IPS DF 6.9 (cell line): ENCODE results near the gene RSBN1L.

ENCODE experiments used
- DNase-seq: peaks from one replicate; pipeline ENCODE4 v3.0.0-alpha.2; 2013; ENCODE audit warnings: low read depth, low spot score
- H3K27ac ChIP-seq: one replicate; pipeline ENCODE4 v1.5.1; 2013; ENCODE audit warnings: low read length, control low read depth
- H3K27me3 ChIP-seq: 2 replicates; pipeline ENCODE4 v1.6.1; 2013; ENCODE audit warnings: mild to moderate bottlenecking, low read length; ENCODE audit not compliant: control insufficient read depth, insufficient read depth
- H3K36me3 ChIP-seq: 2 replicates; pipeline ENCODE4 v1.6.1; 2013; ENCODE audit warnings: low read length; ENCODE audit not compliant: control insufficient read depth, insufficient read depth
- H3K4me1 ChIP-seq: 2 replicates; pipeline ENCODE4 v1.6.1; 2013; ENCODE audit warnings: low read length; ENCODE audit not compliant: control insufficient read depth, insufficient read depth
- H3K4me3 ChIP-seq: 2 replicates; pipeline ENCODE4 v1.5.1; 2013; ENCODE audit warnings: mild to moderate bottlenecking, low read length
- H3K9me3 ChIP-seq: 2 replicates; pipeline ENCODE4 v1.6.1; 2013; ENCODE audit warnings: low read length, inconsistent platforms; ENCODE audit not compliant: control insufficient read depth, insufficient read depth
- WGBS: extraction: QIAGEN DNeasy Blood & Tissue Kit; methylation state at CpG from one replicate; pipeline ENCODE4 v1.1.7; 2013; ENCODE audit warnings: mixed read lengths, missing lambda C conversion rate; ENCODE audit not compliant: insufficient read length, insufficient coverage; 5-methylcytosine and 5-hydroxymethylcytosine counted together

The RSBN1L gene

DNA sequence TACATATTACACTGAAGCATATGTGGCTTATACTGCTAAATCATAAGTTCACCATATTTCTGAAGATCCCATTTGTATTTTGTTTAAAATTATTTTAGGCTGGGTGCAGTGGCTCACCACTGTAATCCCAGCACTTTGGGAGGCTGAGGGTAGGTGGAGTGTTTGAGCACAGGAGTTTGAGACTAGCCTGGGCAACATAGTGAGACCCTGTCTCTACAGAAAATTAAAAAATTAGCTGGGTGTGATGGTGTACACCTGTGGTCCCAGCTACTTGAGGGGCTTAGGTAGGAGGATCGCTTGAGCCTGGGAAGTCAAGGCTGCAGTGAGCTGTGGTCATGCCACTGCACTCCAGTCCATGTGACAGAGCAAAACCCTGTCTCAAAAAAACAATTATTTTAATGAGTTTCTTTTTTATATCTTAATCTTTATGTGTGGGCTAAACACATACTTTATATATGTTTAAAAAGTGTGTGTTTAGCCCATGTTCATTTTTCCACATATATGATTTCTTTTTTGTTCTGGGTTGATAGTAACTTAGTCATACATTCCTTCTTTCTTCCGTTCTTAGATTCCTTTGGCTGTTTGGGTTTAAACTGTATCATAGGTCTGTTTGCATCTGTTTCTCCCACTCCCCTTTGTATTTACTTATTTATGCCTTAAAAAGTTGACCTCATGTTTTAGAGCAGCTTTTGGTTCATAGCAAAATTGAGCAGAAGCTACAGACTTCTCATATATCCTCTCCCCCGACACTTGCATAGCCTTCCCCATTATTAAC, 33.5 kb downstream of the RSBN1L start:
- Histone ChIP-seq H3K4me3 (no peak overlapping the region), H3K9me3 (no peaks in the 10 kb centered on the region), H3K36me3 (no peaks in the 10 kb centered on the region), H3K27ac (no peak overlapping the region), H3K4me1 (no peaks in the 10 kb centered on the region; the same call in 1 of the 2 replicates), H3K27me3 (no peaks in the 10 kb centered on the region)
- no CpG with 5 or more reads among the region's 3 CpGs for WGBS
- DNase-seq, result no peak

DNA sequence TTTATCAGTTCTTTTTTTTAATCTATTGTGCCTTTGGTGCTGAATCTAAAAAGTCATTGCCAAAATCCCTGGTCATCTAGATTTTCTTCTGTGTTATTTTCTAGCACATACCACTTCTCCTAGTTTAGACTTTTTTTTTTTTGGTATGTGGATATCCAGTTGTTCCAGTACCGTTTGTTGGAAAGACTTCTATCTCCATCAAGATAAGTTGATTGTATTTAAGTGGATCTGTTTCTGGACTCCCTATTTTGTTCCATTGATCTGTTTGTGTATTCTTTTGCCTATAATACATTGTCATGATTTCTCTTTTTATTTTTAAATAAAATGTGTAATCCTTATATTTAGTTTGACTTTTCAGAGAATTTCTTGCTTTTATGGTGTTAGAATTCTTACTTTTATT, 35.5 kb downstream of the RSBN1L start:
- WGBS, result no CpG with 5 or more reads among the region's 1 CpG
- no peak for DNase-seq
- H3K36me3 ChIP-seq, result no peaks in the 10 kb centered on the region
- no peaks in the 10 kb centered on the region for H3K27me3 ChIP-seq
- H3K4me1 ChIP-seq, result no peaks in the 10 kb centered on the region; the same call in 1 of the 2 replicates
- no peak overlapping the region for H3K4me3 ChIP-seq
- no peak overlapping the region for H3K27ac ChIP-seq
- no peaks in the 10 kb centered on the region for H3K9me3 ChIP-seq

DNA sequence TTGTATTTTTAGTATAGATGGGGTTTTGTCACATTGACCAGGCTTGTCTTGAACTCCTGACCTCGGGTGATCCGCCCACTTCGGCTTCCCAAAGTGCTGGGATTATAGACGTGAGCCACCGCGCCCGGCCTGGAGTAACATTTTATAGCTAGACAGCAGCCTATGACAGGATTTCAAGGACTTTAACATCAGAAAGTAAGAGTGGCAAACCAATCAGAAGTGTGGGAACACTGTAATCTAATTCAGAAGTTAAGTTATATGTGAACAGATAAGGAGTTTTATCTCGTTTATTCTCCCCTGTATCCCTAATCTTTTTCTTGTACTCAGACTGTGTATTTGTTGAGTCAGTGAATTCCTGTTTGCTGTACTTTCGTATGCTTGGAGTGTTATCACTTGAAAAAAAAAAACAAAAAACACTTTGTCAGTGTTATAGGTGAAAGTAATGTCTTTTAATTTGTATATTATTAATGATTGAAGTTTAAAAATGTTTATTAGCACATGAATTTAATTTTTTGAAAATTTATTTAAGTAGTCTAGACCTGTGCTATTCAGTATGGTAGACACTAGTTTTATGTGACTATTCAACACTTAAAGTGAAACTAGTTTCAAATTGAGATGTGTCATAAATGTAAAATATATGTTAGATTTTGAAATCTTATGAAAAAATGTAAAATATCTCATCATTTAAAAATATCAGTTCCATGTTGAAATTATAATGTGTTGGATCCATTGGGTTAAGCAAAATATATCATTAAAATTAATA, 38.6 kb downstream of the RSBN1L start:
- Histone ChIP-seq H3K9me3 (no peaks in the 10 kb centered on the region), H3K27ac (no peak overlapping the region), H3K4me1 (no peaks in the 10 kb centered on the region; the same call in 1 of the 2 replicates), H3K4me3 (no peak overlapping the region), H3K27me3 (no peaks in the 10 kb centered on the region), H3K36me3 (no peaks in the 10 kb centered on the region)
- no peak for DNase-seq
- no CpG with 5 or more reads among the region's 9 CpGs for WGBS

DNA sequence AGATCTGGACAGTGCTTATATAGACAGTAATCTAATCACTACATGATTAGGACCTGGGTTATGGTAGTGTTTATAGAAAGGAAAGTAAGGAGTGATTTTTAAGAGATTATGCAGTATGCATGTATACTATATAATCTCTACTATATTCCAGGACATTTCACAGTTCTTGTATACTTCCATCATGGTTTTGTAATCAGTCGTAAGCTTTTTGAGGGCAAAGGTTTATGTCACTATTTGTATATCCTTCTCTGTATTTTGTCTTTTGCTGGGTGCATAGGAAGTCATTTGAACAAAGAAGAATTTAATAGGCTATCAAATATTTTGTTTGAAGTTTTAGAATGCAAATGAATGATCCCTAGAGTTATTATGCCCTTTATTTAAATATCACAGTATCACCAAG, 39.2 kb downstream of the RSBN1L start:
- Histone ChIP-seq H3K4me3 (no peak overlapping the region), H3K27me3 (no peaks in the 10 kb centered on the region), H3K36me3 (no peaks in the 10 kb centered on the region), H3K4me1 (no peaks in the 10 kb centered on the region; the same call in 1 of the 2 replicates), H3K27ac (no peak overlapping the region), H3K9me3 (no peaks in the 10 kb centered on the region)
- WGBS, result no CpG with 5 or more reads among the region's 1 CpG
- DNase-seq, result no peak

DNA sequence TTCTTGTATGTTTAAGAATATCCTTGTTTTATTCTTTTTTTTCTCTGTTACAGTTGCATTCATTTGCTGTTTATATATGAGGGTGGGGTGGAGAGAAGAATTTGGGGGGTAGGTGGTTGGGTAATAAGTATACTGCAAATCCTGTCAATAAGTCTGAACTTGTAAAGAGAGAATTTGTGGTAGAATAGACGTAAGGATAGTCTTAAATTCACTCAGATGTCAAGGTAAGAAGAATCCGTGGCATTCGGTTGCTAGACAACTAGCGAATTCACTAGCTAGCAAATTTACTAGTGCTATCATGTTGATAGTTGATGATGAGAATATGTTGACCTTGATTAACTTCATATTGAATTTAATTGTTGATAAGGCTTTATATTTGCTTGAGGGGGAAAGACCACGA, 40.7 kb downstream of the RSBN1L start:
- no peaks in the 10 kb centered on the region for H3K4me1 ChIP-seq
- no peaks in the 10 kb centered on the region for H3K27me3 ChIP-seq
- H3K27ac ChIP-seq, result no peak overlapping the region
- WGBS, result no CpG with 5 or more reads among the region's 5 CpGs
- H3K36me3 ChIP-seq, result no peaks in the 10 kb centered on the region
- no peak for DNase-seq
- no peak overlapping the region for H3K4me3 ChIP-seq
- H3K9me3 ChIP-seq, result no peaks in the 10 kb centered on the region

DNA sequence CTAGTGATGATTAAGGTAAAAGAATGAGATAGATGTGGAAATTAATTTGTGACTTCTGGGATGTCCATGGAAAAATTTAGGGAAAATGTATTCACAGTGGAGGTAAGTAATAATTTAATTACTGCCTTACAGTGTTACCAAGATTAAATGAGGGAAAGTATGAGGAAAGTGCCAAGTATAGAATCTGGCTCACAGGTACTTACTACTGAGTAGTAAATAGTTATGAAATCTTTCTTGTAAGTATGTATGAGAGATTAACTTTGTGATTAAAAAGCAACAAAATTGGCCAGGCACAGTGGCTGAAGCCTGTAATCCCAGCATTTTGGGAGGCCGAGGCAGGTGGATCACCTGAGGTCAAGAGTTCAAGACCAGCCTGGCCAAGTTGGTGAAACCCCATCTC, 42.1 kb downstream of the RSBN1L start:
- DNase-seq, result no peak
- Histone ChIP-seq H3K36me3 (no peaks in the 10 kb centered on the region), H3K27me3 (no peaks in the 10 kb centered on the region), H3K4me3 (no peak overlapping the region), H3K4me1 (no peaks in the 10 kb centered on the region), H3K27ac (no peak overlapping the region), H3K9me3 (no peaks in the 10 kb centered on the region)
- no CpG with 5 or more reads among the region's 1 CpG for WGBS

DNA sequence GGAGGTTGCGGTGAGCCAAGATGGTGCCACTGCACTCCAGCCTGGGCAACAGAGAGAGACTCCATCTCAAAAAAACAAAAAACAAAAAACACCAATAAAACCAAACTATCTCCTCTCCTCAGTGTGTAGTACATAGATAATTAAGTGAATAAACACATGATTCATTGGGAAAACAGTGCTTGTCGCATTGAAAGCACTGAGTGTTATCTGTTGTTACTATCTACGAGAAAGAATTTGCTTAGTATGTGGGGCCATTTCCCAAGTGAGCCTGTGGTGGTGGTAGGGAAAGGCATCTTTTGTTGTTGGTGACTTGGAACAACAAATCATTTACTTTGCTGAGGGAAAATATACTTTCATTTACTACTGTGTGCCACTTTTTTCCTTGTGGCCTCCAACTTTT, 42.6 kb downstream of the RSBN1L start:
- H3K27ac ChIP-seq, result no peak overlapping the region
- no CpG with 5 or more reads among the region's 3 CpGs for WGBS
- no peak for DNase-seq

DNA sequence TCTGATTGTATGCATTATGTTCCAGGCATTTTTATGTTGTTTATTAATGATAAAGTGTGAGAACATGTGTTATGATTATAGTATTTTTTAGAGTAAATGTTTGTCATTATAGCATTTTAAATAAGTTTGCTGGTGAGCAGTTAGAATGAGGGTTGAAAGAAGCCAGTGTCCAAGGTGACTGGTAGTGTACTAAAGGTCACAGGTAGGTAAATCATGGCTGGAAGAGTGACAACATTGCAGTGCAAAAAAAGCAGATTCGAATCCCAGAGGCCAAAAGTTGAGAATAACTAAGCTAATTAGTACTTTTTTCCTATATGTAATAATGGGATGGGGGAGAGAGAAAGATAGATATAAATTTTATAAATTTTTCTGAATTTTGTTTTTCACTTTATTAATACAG, 44.0 kb downstream of the RSBN1L start:
- no peak for DNase-seq
- no peaks in the 10 kb centered on the region for H3K9me3 ChIP-seq
- H3K4me1 ChIP-seq, result no peaks in the 10 kb centered on the region
- H3K36me3 ChIP-seq, result no peaks in the 10 kb centered on the region
- no peaks in the 10 kb centered on the region for H3K27me3 ChIP-seq
- no peak overlapping the region for H3K4me3 ChIP-seq
- no CpG with 5 or more reads among the region's 1 CpG for WGBS
- no peak overlapping the region for H3K27ac ChIP-seq

More for the DNA sequence above, 42.6 kb downstream of the RSBN1L start:
- Histone ChIP-seq H3K4me3 (no peak overlapping the region), H3K27me3 (no peaks in the 10 kb centered on the region), H3K9me3 (no peaks in the 10 kb centered on the region), H3K36me3 (no peaks in the 10 kb centered on the region), H3K4me1 (no peaks in the 10 kb centered on the region)

DNA sequence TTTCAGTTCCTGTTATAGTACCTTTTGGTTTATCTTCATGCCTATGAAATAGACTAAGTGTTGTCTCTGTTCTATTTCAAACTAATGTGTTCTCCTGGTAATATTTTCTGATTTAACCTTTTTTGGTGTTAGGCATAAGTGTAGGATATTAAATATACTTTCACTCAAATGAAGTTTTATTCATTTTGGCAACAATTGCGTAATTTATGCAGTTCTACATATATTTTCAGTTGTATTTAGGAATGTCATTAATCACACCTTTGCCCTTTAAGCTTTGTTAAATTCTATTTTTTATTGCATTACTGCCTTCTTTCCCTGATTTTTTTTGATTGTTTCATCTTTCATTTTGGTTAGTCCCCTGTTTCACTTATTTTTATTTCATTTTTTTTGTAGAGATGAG, 47.3 kb downstream of the RSBN1L start:
- WGBS, result no CpG with 5 or more reads among the region's 1 CpG
- Histone ChIP-seq H3K4me1 (no peaks in the 10 kb centered on the region), H3K4me3 (no peak overlapping the region), H3K27ac (no peak overlapping the region), H3K36me3 (no peaks in the 10 kb centered on the region), H3K9me3 (no peaks in the 10 kb centered on the region), H3K27me3 (no peaks in the 10 kb centered on the region)
- no peak for DNase-seq

DNA sequence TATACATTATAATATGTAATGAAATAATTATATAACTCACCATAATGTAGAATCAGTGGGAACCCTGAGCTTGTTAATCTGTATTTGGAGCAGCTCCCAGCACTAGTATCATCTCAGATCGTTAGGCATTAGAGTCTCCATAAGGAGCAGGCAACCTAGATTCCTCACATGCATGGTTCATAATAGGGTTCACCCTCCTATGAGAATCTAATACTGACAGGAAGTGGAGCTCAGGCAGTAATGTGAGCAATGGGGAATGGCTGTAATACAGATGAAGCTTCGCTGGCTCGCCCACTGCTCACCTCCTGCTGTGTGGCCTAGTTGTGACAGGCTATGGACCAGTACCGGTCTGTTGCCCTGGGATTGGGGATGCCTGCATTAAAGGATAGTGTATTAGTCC, 49.5 kb downstream of the RSBN1L start:
- no peaks in the 10 kb centered on the region for H3K27me3 ChIP-seq
- no peak overlapping the region for H3K27ac ChIP-seq
- no CpG with 5 or more reads among the region's 4 CpGs for WGBS
- DNase-seq, result no peak
- no peaks in the 10 kb centered on the region for H3K36me3 ChIP-seq
- no peaks in the 10 kb centered on the region for H3K4me1 ChIP-seq
- no peak overlapping the region for H3K4me3 ChIP-seq
- no peaks in the 10 kb centered on the region for H3K9me3 ChIP-seq
